ENCODE data around the gene JAML.

DNA sequence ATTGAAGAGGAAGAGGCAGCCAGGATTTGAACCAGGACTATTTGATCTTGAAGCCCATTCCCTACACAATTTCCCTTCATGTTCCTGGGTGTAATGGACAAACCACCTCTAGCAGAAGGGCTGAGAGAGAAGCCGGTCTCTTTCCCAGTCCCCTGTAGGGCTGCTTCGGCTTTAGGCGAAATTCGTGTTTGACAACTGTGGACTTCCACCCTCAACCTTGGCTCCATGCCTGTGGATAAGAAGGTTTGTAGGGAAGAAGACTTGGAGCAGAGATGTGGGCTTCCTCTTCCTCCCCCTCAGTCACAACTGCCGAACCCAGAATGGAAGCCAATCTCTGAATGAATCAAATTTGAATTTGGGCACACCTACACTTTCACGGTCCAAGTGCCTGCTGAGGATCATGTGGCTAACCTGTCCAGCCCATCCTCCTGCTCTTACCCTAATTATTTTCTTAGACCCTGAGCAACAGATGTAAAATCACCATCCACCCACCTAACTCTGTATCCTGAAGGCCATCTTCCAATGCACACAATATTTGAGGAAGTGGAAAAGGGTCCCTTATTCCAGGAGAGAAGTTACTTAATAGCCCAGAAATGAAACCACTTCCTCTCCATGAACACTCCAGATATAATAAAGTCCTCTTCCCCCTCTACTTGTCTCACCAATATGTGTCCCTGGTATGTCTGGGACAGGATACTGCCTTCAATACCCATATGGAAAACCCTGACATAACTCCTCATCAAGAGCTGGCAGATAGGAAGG lies 38.3 kb downstream of the JAML start:
- no peak for TF ChIP-seq POLR2A (IDR thresholded peaks at IDR 0.05)
- TF ChIP-seq, protein P1, sequence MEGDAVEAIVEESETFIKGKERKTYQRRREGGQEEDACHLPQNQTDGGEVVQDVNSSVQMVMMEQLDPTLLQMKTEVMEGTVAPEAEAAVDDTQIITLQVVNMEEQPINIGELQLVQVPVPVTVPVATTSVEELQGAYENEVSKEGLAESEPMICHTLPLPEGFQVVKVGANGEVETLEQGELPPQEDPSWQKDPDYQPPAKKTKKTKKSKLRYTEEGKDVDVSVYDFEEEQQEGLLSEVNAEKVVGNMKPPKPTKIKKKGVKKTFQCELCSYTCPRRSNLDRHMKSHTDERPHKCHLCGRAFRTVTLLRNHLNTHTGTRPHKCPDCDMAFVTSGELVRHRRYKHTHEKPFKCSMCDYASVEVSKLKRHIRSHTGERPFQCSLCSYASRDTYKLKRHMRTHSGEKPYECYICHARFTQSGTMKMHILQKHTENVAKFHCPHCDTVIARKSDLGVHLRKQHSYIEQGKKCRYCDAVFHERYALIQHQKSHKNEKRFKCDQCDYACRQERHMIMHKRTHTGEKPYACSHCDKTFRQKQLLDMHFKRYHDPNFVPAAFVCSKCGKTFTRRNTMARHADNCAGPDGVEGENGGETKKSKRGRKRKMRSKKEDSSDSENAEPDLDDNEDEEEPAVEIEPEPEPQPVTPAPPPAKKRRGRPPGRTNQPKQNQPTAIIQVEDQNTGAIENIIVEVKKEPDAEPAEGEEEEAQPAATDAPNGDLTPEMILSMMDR (IDR thresholded peaks at IDR 0.05), result no peak
- no peak for TF ChIP-seq POLR2AphosphoS5 (IDR thresholded peaks at IDR 0.05)

Data from breast epithelium (tissue), 3 donors.